ENCODE measurements around the gene CC2D1B. TPM values are rescaled to one million over a fixed set of nuclear protein-coding genes. Genes with fewer than 3 reads are reported as not detected.

CC2D1B gene
- total RNA-seq, 1 donor from 2014 or later = 37.4 TPM

DNA sequence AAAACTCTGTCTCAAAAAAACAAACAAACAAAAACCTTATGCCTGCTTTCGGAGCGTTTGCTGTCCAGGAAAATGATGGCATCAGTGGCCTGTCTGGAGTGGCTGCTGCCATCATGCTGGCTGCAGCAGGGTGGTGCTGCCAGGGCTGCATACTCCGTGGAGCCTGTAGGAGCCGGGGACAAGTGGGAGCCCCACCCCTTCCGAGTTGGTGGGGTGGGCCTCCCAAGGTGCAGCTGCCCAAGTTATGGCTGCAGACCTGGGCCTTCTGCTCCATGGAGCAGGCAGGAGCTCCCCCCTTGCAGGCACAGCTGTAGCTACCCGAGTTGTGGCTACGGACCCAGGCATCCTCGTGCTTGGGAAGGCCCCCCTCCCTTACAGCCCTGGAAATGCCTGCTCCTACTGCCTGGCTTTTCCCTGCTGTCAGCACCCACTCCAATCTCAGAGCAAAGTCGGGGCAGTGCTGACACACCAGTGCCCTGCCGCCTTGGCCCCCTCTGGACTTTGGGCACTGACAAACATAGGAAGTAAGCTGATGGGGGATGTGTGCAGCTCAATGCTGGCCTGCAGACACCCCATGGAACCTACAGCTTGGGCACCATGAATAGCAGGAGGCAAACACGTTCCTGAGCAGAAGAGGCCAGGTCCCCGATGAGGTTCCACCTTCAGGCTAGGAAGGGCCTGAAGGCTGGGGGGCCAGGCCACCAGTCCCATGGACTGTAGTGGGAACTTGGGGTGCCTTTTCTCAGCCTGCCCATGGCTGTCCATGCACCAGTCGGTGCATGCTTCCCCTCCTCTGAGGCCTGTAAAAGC lies 60.4 kb downstream of the CC2D1B start:
- no peak for DNase-seq (ENCODE audit: low read depth)

Other genes with a start within 250 kb of the CC2D1B start
- 17.0 and 18.2 TPM in 2 replicates for gene ZFYVE9, start 224.1 kb downstream of the CC2D1B start, total RNA-seq
- gene ORC1, start 38.2 kb upstream of the CC2D1B start, total RNA-seq = 0.11 and 0.42 TPM in 2 replicates
- 11.2 TPM in 2 replicates for gene PRPF38A, start 38.4 kb upstream of the CC2D1B start, total RNA-seq
- 30.9 and 66.6 TPM in 2 replicates for gene TUT4, start 186.9 kb upstream of the CC2D1B start, total RNA-seq
- gene GPX7, start 236.2 kb upstream of the CC2D1B start, total RNA-seq = 33.8 and 103 TPM in 2 replicates

Measured in myocyte (in vitro differentiated cells).